HCT116 (cell line): ENCODE data around the gene DHRSX. TPM values are rescaled to one million over a fixed set of nuclear protein-coding genes. Genes with fewer than 3 reads are reported as not detected.

Source experiments
- ATAC-seq: fragments of 200-7000 bp; cut with Tn5 transposase; 2 replicates; pipeline ENCODE4 v1.9.1; 2020; ENCODE audit warnings: mild to moderate bottlenecking, moderate library complexity
- BruUV-seq: library from RNA; stranded (reverse); fragments of 400-500 nt; replicated peaks from 2 replicates; lab custom pipeline; 2021; lab: Mats Ljungman, UMichigan
- CTCF ChIA-PET: fragments of 300-600 bp; sonication (Branson Sonifier 250); formaldehyde crosslinking; loops from one replicate; lab custom pipeline; 2021; ENCODE audit warnings: antibody characterized with exemption; lab: Charles Lee
- POLR2A ChIA-PET: fragments of 300-600, 350-600 bp; sonication (Branson Sonifier 250); formaldehyde crosslinking; loops from one replicate; lab custom pipeline; 2021; ENCODE audit warnings: antibody characterized with exemption; lab: Charles Lee
- RAD21 ChIA-PET, 2 experiments: fragments of 300-600 bp; sonication (Branson Sonifier 250); formaldehyde crosslinking; loops; one replicate each; lab custom pipeline; 2023; ENCODE audit warnings: low total read pairs in 2 of 2; ENCODE audit not compliant: uncharacterized antibody in 2 of 2, unreplicated experiment in 2 of 2, low non-redundant PET in 1 of 2; lab: Charles Lee
- DNase-seq: peaks from one replicate; pipeline ENCODE4 v3.0.0-alpha.2; 2010; ENCODE audit warnings: low read depth, low spot score
- H2AFZ ChIP-seq: fragments of 200-600 bp; shearing (Covaris generic), sonication (generic); 2 replicates; pipeline ENCODE4 v1.6.1; 2017; ENCODE audit warnings: low read depth, mixed run types, mixed read lengths, antibody characterized with exemption, low read length; ENCODE audit not compliant: poor library complexity, severe bottlenecking
- H3K27ac ChIP-seq: 2 replicates; pipeline ENCODE4 v1.5.1; 2012; ENCODE audit warnings: low read depth, low read length
- H3K27me3 ChIP-seq: fragments of 200-600 bp; sonication (generic); 2 replicates; pipeline ENCODE4 v1.6.1; 2016; ENCODE audit warnings: mixed run types, low read length, mixed read lengths; ENCODE audit not compliant: insufficient read depth
- H3K36me3 ChIP-seq, 2 experiments: fragments of 200-500 bp in 1 of 2; fragments of 200-600 bp in 1 of 2; sonication (Bioruptor generic) in 1 of 2; sonication (generic) in 1 of 2; 2 replicates each; pipeline versions ENCODE4 v1.5.1 to v1.6.1; 2014 to 2016; ENCODE audit warnings: low read length in 2 of 2, inconsistent platforms in 1 of 2, mixed read lengths in 1 of 2, mixed run types in 1 of 2; ENCODE audit not compliant: insufficient read depth in 2 of 2, control insufficient read depth in 1 of 2
- H3K4me1 ChIP-seq, 2 experiments: fragments of 200-600 bp in 1 of 2; sonication (generic) in 1 of 2; 2 replicates each; pipeline versions ENCODE4 v1.5.1 to v1.6.1; 2012 to 2017; ENCODE audit warnings: low read length in 2 of 2, inconsistent platforms in 1 of 2, mild to moderate bottlenecking in 1 of 2, mixed read lengths in 1 of 2, mixed run types in 1 of 2, moderate library complexity in 1 of 2; ENCODE audit not compliant: insufficient read depth in 2 of 2, control insufficient read depth in 1 of 2
- H3K4me2 ChIP-seq: fragments of 200-600 bp; sonication (generic); 2 replicates; pipeline ENCODE4 v1.6.1; 2017; ENCODE audit warnings: mixed run types, low read length, mixed read lengths
- H3K4me3 ChIP-seq, 2 experiments: fragments of 200-600 bp in 1 of 2; sonication (generic) in 1 of 2; replicated peaks in 1 of 2; 2 replicates each; pipeline ENCODE4 v1.5.1; 2011 to 2016; ENCODE audit warnings: low read length in 2 of 2, control low read depth in 1 of 2, low read depth in 1 of 2, mild to moderate bottlenecking in 1 of 2, mixed read lengths in 1 of 2, mixed run types in 1 of 2
- H3K79me2 ChIP-seq: fragments of 200-600 bp; sonication (generic); 2 replicates; pipeline ENCODE4 v1.6.1; 2017; ENCODE audit warnings: mild to moderate bottlenecking, mixed run types, low read length, moderate library complexity, mixed read lengths; ENCODE audit not compliant: insufficient read depth
- H3K9ac ChIP-seq: fragments of 200-600 bp; sonication (generic); 2 replicates; pipeline ENCODE4 v1.6.1; 2016; ENCODE audit warnings: low read length, mixed read lengths
- H3K9me2 ChIP-seq: fragments of 200-600 bp; sonication (generic), shearing (Covaris generic); 2 replicates; pipeline ENCODE4 v1.6.1; 2017; ENCODE audit warnings: mixed run types, mild to moderate bottlenecking, moderate library complexity; ENCODE audit not compliant: insufficient read depth
- H3K9me3 ChIP-seq, 2 experiments: fragments of 200-500 bp in 1 of 2; fragments of 200-600 bp in 1 of 2; sonication (Bioruptor generic) in 1 of 2; sonication (generic) in 1 of 2; 2 replicates each; pipeline ENCODE4 v1.6.1; 2014 to 2017; ENCODE audit warnings: low read length in 2 of 2, mixed read lengths in 2 of 2, inconsistent platforms in 1 of 2, low read depth in 1 of 2, mild to moderate bottlenecking in 1 of 2, mixed run types in 1 of 2, moderate library complexity in 1 of 2; ENCODE audit not compliant: control insufficient read depth in 1 of 2, insufficient read depth in 1 of 2
- H4K20me1 ChIP-seq: fragments of 200-600 bp; sonication (generic), shearing (Covaris generic); 2 replicates; pipeline ENCODE4 v1.6.1; 2017; ENCODE audit warnings: mixed run types, mild to moderate bottlenecking, moderate library complexity; ENCODE audit not compliant: insufficient read depth
- ATF3 ChIP-seq: IDR thresholded peaks from 2 replicates; pipeline ENCODE4 v1.6.1; 2012
- CEBPB ChIP-seq: IDR thresholded peaks from 2 replicates; pipeline ENCODE4 v1.6.1; 2012; ENCODE audit warnings: low read depth
- CTCF ChIP-seq, 3 experiments: fragments of 200-600 bp in 1 of 3; sonication (generic) in 1 of 3; IDR thresholded peaks in 2 of 3; conservative IDR thresholded peaks in 1 of 3; 2 replicates each; pipeline ENCODE4 v1.5.1; 2012 to 2017; ENCODE audit warnings: low read depth in 2 of 3, low read length in 2 of 3, antibody characterized with exemption in 1 of 3, borderline replicate concordance in 1 of 3, control low read depth in 1 of 3, mild to moderate bottlenecking in 1 of 3, mixed read lengths in 1 of 3, mixed run types in 1 of 3, moderate library complexity in 1 of 3; ENCODE audit not compliant: insufficient read depth in 1 of 3
- EZH2 ChIP-seq: fragments of 200-600 bp; sonication (generic); IDR thresholded peaks from 2 replicates; pipeline ENCODE4 v1.6.1; 2017; ENCODE audit warnings: antibody characterized with exemption, mixed run types
- EZH2phosphoT487 ChIP-seq: fragments of 200-600 bp; IDR thresholded peaks from 2 replicates; pipeline ENCODE4 v1.6.1; 2018; ENCODE audit warnings: antibody characterized with exemption, borderline replicate concordance
- POLR2A ChIP-seq: IDR thresholded peaks from 2 replicates; pipeline ENCODE4 v1.7.0; 2011; ENCODE audit warnings: borderline replicate concordance; ENCODE audit not compliant: insufficient read depth, insufficient read length; ENCODE audit errors: extremely low read depth
- SRF ChIP-seq: IDR thresholded peaks from 2 replicates; pipeline ENCODE4 v1.6.1; 2012; ENCODE audit warnings: low read depth
- intact Hi-C: fragments of 100-400 bp; cut with micrococcal nuclease; formaldehyde crosslinking; loops from 2 replicates; pipeline ENCODE4 v1.10.0; 2022
- total RNA-seq: library from RNA; stranded (reverse); gene quantifications from one replicate; pipeline ENCODE4 v1.2.1, GENCODE V29; 2021; ENCODE audit not compliant: unreplicated experiment
- TF ChIP-seq, protein P1 (sequence below): IDR thresholded peaks from 2 replicates; pipeline ENCODE4 v1.6.1; 2012; ENCODE audit warnings: low read depth

DHRSX gene
- total RNA-seq, 1 experiment from 2014 or later, result 11.9 TPM

DNA sequence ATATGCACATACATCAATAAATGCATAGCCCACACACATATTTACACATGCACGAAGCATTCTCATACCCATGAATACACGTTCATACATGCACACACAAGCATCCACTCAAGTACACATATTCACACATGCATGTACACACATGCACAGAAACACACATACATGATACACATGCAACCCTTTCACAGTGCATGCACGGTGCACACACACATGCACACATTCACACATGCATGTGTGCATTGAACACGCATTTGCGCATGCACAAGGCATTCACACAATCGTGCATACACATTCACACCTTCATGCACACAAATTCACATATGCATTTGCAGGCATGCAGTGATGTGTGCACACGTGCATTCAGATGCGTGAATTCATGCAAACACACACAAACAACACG is 324.5 kb downstream of the DHRSX start:
- Histone ChIP-seq H3K4me1 (no peaks in the 10 kb centered on the region), H3K27me3 (no peaks in the 10 kb centered on the region), H3K36me3 (no peaks in the 10 kb centered on the region), H3K9me2 (no peaks in the 10 kb centered on the region), H4K20me1 (no peaks in the 10 kb centered on the region), H3K27ac (no peak overlapping the region), H3K9ac (no peak overlapping the region), H3K79me2 (no peaks in the 10 kb centered on the region), H3K4me3 (no peak overlapping the region), H3K4me2 (no peak overlapping the region), H3K9me3 (no peaks in the 10 kb centered on the region), H2AFZ (no peak overlapping the region)
- ATAC-seq (no peak), DNase-seq (no peak)
- ChIA-PET RAD21 (no interaction called here), POLR2A (no interaction called here), CTCF (no interaction called here)
- intact Hi-C loops, result no loop called here
- no TSS peak for BruUV-seq
- TF ChIP-seq ATF3, result no peak
- TF ChIP-seq, protein P1, sequence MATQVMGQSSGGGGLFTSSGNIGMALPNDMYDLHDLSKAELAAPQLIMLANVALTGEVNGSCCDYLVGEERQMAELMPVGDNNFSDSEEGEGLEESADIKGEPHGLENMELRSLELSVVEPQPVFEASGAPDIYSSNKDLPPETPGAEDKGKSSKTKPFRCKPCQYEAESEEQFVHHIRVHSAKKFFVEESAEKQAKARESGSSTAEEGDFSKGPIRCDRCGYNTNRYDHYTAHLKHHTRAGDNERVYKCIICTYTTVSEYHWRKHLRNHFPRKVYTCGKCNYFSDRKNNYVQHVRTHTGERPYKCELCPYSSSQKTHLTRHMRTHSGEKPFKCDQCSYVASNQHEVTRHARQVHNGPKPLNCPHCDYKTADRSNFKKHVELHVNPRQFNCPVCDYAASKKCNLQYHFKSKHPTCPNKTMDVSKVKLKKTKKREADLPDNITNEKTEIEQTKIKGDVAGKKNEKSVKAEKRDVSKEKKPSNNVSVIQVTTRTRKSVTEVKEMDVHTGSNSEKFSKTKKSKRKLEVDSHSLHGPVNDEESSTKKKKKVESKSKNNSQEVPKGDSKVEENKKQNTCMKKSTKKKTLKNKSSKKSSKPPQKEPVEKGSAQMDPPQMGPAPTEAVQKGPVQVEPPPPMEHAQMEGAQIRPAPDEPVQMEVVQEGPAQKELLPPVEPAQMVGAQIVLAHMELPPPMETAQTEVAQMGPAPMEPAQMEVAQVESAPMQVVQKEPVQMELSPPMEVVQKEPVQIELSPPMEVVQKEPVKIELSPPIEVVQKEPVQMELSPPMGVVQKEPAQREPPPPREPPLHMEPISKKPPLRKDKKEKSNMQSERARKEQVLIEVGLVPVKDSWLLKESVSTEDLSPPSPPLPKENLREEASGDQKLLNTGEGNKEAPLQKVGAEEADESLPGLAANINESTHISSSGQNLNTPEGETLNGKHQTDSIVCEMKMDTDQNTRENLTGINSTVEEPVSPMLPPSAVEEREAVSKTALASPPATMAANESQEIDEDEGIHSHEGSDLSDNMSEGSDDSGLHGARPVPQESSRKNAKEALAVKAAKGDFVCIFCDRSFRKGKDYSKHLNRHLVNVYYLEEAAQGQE, result no peak
- TF ChIP-seq EZH2phosphoT487, result no peak
- no peak for TF ChIP-seq EZH2
- TF ChIP-seq POLR2A, result no peak
- no peak for TF ChIP-seq CEBPB
- TF ChIP-seq CTCF (IDR thresholded peaks at IDR 0.05 in 2 of 3, conservative IDR thresholded peaks at IDR 0.05 in 1 of 3; ENCODE audit: borderline replicate concordance in 1 of 3, insufficient read depth in 1 of 3, low read depth in 2 of 3, low read length in 2 of 3), result no peak
- no peak for TF ChIP-seq SRF
